GM12874 (cell line): ENCODE data around the gene MRLN.

ENCODE experiments used
- CTCF ChIP-seq: IDR thresholded peaks from 2 replicates; pipeline ENCODE4 v1.5.1; 2011; ENCODE audit warnings: low read depth, mild to moderate bottlenecking, control low read depth, low read length, moderate library complexity; ENCODE audit not compliant: insufficient read depth

MRLN gene

GRCh38 chr10:59774451-59774850, 21.2 kb upstream of the MRLN start:
- no peak for TF ChIP-seq CTCF

GRCh38 chr10:59773088-59773487, 19.8 kb upstream of the MRLN start:
- no peak for TF ChIP-seq CTCF

- TF ChIP-seq CTCF = no peak
These were observed 18.0 kb upstream of the MRLN start for GRCh38 chr10:59771162-59771807.

- no peak for TF ChIP-seq CTCF
These were observed 17.4 kb upstream of the MRLN start for GRCh38 chr10:59770689-59771088.

GRCh38 chr10:59762505-59762904, 9.2 kb upstream of the MRLN start:
- TF ChIP-seq CTCF = no peak

GRCh38 chr10:59757966-59758365, 4.7 kb upstream of the MRLN start:
- no peak for TF ChIP-seq CTCF

- no peak for TF ChIP-seq CTCF
These were observed 1.7 kb upstream of the MRLN start for GRCh38 chr10:59754951-59755350.
